ENCODE data around the gene ARID1A. TPM values are rescaled to one million over a fixed set of nuclear protein-coding genes. Genes with fewer than 3 reads are reported as not detected.

Gene ARID1A
- total and polyA plus RNA-seq, 11 donors: 14.1 to 73.9 (median 45.3) TPM

- no peak overlapping the region for H3K4me3 ChIP-seq
- ATAC-seq: no peak
- no peaks in the 10 kb centered on the region for H3K27me3 ChIP-seq
- peaks cover 8 to 51% (median 30%) of the 10 kb centered on the region in 12 donors for H3K4me1 ChIP-seq
- H3K27ac ChIP-seq: peak overlapping the region in 1 of 12 donors; percentile 12
- no peak for TF ChIP-seq POLR2A (IDR thresholded peaks at IDR 0.05)
- TF ChIP-seq, protein P1, sequence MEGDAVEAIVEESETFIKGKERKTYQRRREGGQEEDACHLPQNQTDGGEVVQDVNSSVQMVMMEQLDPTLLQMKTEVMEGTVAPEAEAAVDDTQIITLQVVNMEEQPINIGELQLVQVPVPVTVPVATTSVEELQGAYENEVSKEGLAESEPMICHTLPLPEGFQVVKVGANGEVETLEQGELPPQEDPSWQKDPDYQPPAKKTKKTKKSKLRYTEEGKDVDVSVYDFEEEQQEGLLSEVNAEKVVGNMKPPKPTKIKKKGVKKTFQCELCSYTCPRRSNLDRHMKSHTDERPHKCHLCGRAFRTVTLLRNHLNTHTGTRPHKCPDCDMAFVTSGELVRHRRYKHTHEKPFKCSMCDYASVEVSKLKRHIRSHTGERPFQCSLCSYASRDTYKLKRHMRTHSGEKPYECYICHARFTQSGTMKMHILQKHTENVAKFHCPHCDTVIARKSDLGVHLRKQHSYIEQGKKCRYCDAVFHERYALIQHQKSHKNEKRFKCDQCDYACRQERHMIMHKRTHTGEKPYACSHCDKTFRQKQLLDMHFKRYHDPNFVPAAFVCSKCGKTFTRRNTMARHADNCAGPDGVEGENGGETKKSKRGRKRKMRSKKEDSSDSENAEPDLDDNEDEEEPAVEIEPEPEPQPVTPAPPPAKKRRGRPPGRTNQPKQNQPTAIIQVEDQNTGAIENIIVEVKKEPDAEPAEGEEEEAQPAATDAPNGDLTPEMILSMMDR (IDR thresholded peaks at IDR 0.05): no peak
- peaks cover 3 to 100% (median 98%) of the 10 kb centered on the region in 9 donors for H3K36me3 ChIP-seq
- 80 to 92% (median 86%) methylated on average over 4 of the region's 4 CpGs for WGBS, 4 donors
- DNase-seq: no peak
- intact Hi-C loops (cut with DNase I): loop anchor here in 1 of 10 donors (5.0 kb wide), 1 partner anchor 45 kb away; no protein-coding TSS in a partner anchor
- no peaks in the 10 kb centered on the region for H3K9me3 ChIP-seq
These were observed 71.9 kb downstream of the ARID1A start for GRCh38 chr1:26767714-26768113.

GRCh38 chr1:26768755-26769154 is 72.9 kb downstream of the ARID1A start:
- H3K36me3 ChIP-seq: peaks cover 0 to 100% (median 98%) of the 10 kb centered on the region in 9 donors

GRCh38 chr1:26771285-26771642 is 75.4 kb downstream of the ARID1A start:
- intact Hi-C loops (cut with DNase I): loop anchor here in 2 of 10 donors (5.0 kb wide), 1 partner anchor 49 kb away; no protein-coding TSS in a partner anchor
- ATAC-seq: peak; percentile 3 to 31 (median 12)

More at GRCh38 chr1:26768755-26769154, 72.9 kb downstream of the ARID1A start:
- H3K4me3 ChIP-seq: no peak overlapping the region
- ATAC-seq: peak in 1 of 4 donors; percentile 55
- 2 to 10% (median 4%) methylated on average over 3 of the region's 3 CpGs for WGBS, 4 donors
- H3K27me3 ChIP-seq: no peaks in the 10 kb centered on the region
- DNase-seq: peak in 2 of 5 donors; percentile 46 to 55
- intact Hi-C loops (cut with DNase I): loop anchor here in 1 of 10 donors (5.0 kb wide), 1 partner anchor 46 kb away; no protein-coding TSS in a partner anchor
- peak overlapping the region in 2 of 12 donors; percentile 12 to 13 for H3K27ac ChIP-seq
- no peak for TF ChIP-seq POLR2A (IDR thresholded peaks at IDR 0.05)
- TF ChIP-seq, protein P1 (IDR thresholded peaks at IDR 0.05): no peak
- H3K4me1 ChIP-seq: peaks cover 8 to 51% (median 30%) of the 10 kb centered on the region in 12 donors
- no peaks in the 10 kb centered on the region for H3K9me3 ChIP-seq

More at GRCh38 chr1:26771285-26771642, 75.4 kb downstream of the ARID1A start:
- Histone ChIP-seq H3K4me1 (peaks cover 8 to 49% (median 30%) of the 10 kb centered on the region in 12 donors), H3K27me3 (no peaks in the 10 kb centered on the region), H3K9me3 (no peaks in the 10 kb centered on the region), H3K27ac (peak overlapping the region in 6 of 12 donors; percentile 18 to 58 (median 38)), H3K4me3 (no peak overlapping the region), H3K36me3 (peaks cover 8 to 100% (median 100%) of the 10 kb centered on the region in 9 donors)
- no peak for TF ChIP-seq POLR2A (IDR thresholded peaks at IDR 0.05)
- TF ChIP-seq, protein P1 (IDR thresholded peaks at IDR 0.05): no peak
- no peak for DNase-seq
- WGBS, 4 donors: 33 to 43% (median 36%) methylated on average over 3 of the region's 3 CpGs

Measured in heart left ventricle (tissue), 16 donors.